CD4-positive, CD25-positive, alpha-beta regulatory T cell (primary cell): ENCODE measurements around the gene ZBTB25. TPM values are rescaled to one million over a fixed set of nuclear protein-coding genes. Genes with fewer than 3 reads are reported as not detected.

Experiments used
- ATAC-seq, 2 donors: fragments of 150-1000 bp; cut with Tn5 transposase; one replicate each; pipeline ENCODE4 v1.10.0; 2021; ENCODE audit warnings: low read depth in 2 of 2, moderate number of reproducible peaks in 2 of 2, moderate library complexity in 1 of 2
- DNase-seq, 3 donors: peaks; one replicate each; pipeline versions ENCODE4 v3.0.0 to v3.0.0-alpha.2; 2012 to 2022; ENCODE audit warnings: mixed read lengths in 1 of 3
- H3K27ac ChIP-seq: one replicate; pipeline ENCODE4 v1.7.0; 2013; ENCODE audit warnings: mild to moderate bottlenecking, low read length; ENCODE audit not compliant: insufficient read depth, poor library complexity, severe bottlenecking
- H3K27me3 ChIP-seq: one replicate; pipeline ENCODE4 v1.7.0; 2013; ENCODE audit warnings: low read length; ENCODE audit not compliant: control insufficient read depth, insufficient read depth
- H3K36me3 ChIP-seq: one replicate; pipeline ENCODE4 v1.7.0; 2013; ENCODE audit warnings: mild to moderate bottlenecking, low read length, moderate library complexity; ENCODE audit not compliant: control insufficient read depth, insufficient read depth
- H3K4me1 ChIP-seq: 2 replicates; pipeline ENCODE4 v1.7.0; 2013; ENCODE audit warnings: mild to moderate bottlenecking, low read length; ENCODE audit not compliant: insufficient read depth, control insufficient read depth, poor library complexity, severe bottlenecking
- H3K4me3 ChIP-seq: one replicate; pipeline ENCODE4 v1.7.0; 2013; ENCODE audit warnings: low read depth, mild to moderate bottlenecking, low read length, moderate library complexity
- H3K9me3 ChIP-seq, 2 experiments: 1 replicate in 1 of 2; 2 replicates in 1 of 2; pipeline ENCODE4 v1.7.0; 2013; ENCODE audit warnings: low read length in 2 of 2, mild to moderate bottlenecking in 1 of 2, moderate library complexity in 1 of 2; ENCODE audit not compliant: control insufficient read depth in 2 of 2
- H3K27ac Mint-ChIP-seq, 3 donors: one replicate each; pipeline ENCODE4 v1.8.0; 2020 to 2022; ENCODE audit warnings: mild to moderate bottlenecking in 3 of 3, mixed read lengths in 3 of 3, moderate library complexity in 2 of 3
- H3K27me3 Mint-ChIP-seq: one replicate; pipeline ENCODE4 v1.8.0; 2022; ENCODE audit warnings: mild to moderate bottlenecking, mixed read lengths
- H3K36me3 Mint-ChIP-seq: one replicate; pipeline ENCODE4 v1.8.0; 2020; ENCODE audit warnings: mixed read lengths
- H3K4me1 Mint-ChIP-seq, 4 donors: one replicate each; pipeline ENCODE4 v1.8.0; 2020 to 2022; ENCODE audit warnings: mixed read lengths in 4 of 4, mild to moderate bottlenecking in 1 of 4
- H3K4me3 Mint-ChIP-seq, 4 donors: one replicate each; pipeline ENCODE4 v1.8.0; 2020 to 2022; ENCODE audit warnings: mild to moderate bottlenecking in 4 of 4, mixed read lengths in 4 of 4, moderate library complexity in 3 of 4
- H3K9me3 Mint-ChIP-seq, 7 donors: one replicate each; pipeline ENCODE4 v1.8.0; 2020 to 2022; ENCODE audit warnings: mixed read lengths in 7 of 7, mild to moderate bottlenecking in 3 of 7, moderate library complexity in 2 of 7
- polyA plus RNA-seq, 4 donors: library from polyadenylated mRNA; unstranded; fragments of 300-500 nt; fragmentation: Illumina TruSeq; gene quantifications; one replicate each; pipeline ENCODE4 v1.2.3, GENCODE V29; 2021
- total RNA-seq: library from RNA; stranded (reverse); gene quantifications from one replicate; pipeline ENCODE4 v1.2.3, GENCODE V29; 2022

Gene ZBTB25
- total and polyA plus RNA-seq, 5 donors from 2014 or later: 34.8 to 78.0 (median 39.1) TPM

DNA sequence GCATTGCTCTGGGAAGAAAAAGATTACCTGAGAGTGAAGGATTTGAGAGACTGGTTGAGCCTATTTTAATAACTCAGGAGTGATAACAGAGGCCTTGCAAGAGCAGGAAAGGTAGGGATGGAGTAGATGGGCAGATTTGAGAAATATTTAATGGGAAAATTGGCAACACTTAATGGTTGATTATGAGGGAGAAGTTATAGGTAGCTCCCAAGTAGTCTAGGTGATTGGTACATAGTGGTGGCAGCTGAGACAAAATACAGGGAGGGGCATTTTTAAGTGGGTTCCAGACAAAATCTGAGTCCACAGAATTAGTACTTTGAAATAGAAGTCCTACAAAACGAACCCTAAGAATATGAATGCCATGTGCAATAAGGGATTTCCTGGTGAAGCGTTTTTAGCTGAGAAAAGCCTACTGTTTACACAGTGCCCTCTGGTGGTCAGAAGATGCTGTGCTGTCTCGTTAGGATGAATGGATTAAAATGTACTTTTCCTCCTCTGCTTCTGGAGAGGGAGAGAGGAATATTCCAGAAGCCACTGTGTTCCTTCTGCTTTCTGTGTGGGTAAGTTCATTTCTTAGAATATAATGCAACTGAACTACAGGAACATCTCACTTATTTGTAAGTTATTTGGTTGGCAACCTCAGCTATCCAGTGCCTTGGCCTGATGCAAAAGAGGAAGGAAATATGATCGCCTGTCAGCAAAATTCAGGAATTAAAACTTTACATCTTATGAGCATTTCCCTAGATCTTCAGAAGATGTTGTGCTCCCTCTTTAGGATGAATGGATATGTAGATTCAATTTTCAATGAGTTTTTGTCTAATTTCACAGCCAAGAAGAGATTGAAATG is 7.4 kb upstream of the ZBTB25 start:
- no peaks in the 10 kb centered on the region for H3K36me3 ChIP-seq
- H3K9me3 ChIP-seq: no peaks in the 10 kb centered on the region
- peak overlapping the region; percentile 100 for H3K27ac ChIP-seq
- H3K36me3 Mint-ChIP-seq: peaks cover 3% of the 10 kb centered on the region
- no peaks in the 10 kb centered on the region for H3K27me3 ChIP-seq
- H3K27me3 Mint-ChIP-seq: no peaks in the 10 kb centered on the region
- H3K4me3 ChIP-seq: peak overlapping the region; percentile 69
- peak overlapping the region; percentile 53 to 68 (median 62) for H3K4me3 Mint-ChIP-seq
- peaks cover 57 to 97% (median 81%) of the 10 kb centered on the region in 4 donors for H3K4me1 Mint-ChIP-seq
- DNase-seq (peak; percentile 63 to 75 (median 72)), ATAC-seq (peak; percentile 49 to 60)
- H3K4me1 ChIP-seq: peaks cover 74% of the 10 kb centered on the region
- H3K27ac Mint-ChIP-seq: peak overlapping the region; percentile 39 to 94 (median 88)
- H3K9me3 Mint-ChIP-seq: no peaks in the 10 kb centered on the region

GRCh38 chr14:64509036-64509435 is 5.4 kb upstream of the ZBTB25 start:
- H3K27me3 ChIP-seq: no peaks in the 10 kb centered on the region
- DNase-seq: no peak
- Mint-ChIP-seq H3K4me1 (peaks cover 49 to 88% (median 70%) of the 10 kb centered on the region in 4 donors), H3K9me3 (no peaks in the 10 kb centered on the region), H3K36me3 (peaks cover 3% of the 10 kb centered on the region), H3K27me3 (peaks cover 3% of the 10 kb centered on the region), H3K27ac (peak overlapping the region; percentile 83 to 94 (median 86)), H3K4me3 (peak overlapping the region; percentile 62 to 95 (median 76))
- peaks cover 73% of the 10 kb centered on the region for H3K4me1 ChIP-seq
- H3K36me3 ChIP-seq: no peaks in the 10 kb centered on the region
- H3K9me3 ChIP-seq: no peaks in the 10 kb centered on the region
- peak overlapping the region; percentile 86 for H3K4me3 ChIP-seq
- ATAC-seq: no peak
- peak overlapping the region; percentile 100 for H3K27ac ChIP-seq

- Histone ChIP-seq H3K27me3 (no peaks in the 10 kb centered on the region), H3K4me3 (peak overlapping the region; percentile 86), H3K36me3 (no peaks in the 10 kb centered on the region), H3K4me1 (peaks cover 75% of the 10 kb centered on the region), H3K27ac (peak overlapping the region; percentile 100), H3K9me3 (no peaks in the 10 kb centered on the region)
- peaks cover 8% of the 10 kb centered on the region for H3K27me3 Mint-ChIP-seq
- peaks cover 45 to 85% (median 64%) of the 10 kb centered on the region in 4 donors for H3K4me1 Mint-ChIP-seq
- H3K36me3 Mint-ChIP-seq: no peaks in the 10 kb centered on the region
- peak in 2 of 3 donors; percentile 18 to 63 for DNase-seq
- peak overlapping the region; percentile 78 to 95 (median 94) for H3K27ac Mint-ChIP-seq
- H3K9me3 Mint-ChIP-seq: peaks cover 0 to 2% (median 0%) of the 10 kb centered on the region in 7 donors
- peak overlapping the region; percentile 90 to 95 (median 95) for H3K4me3 Mint-ChIP-seq
- no peak for ATAC-seq
Observed at GRCh38 chr14:64508215-64508776, 4.7 kb upstream of the ZBTB25 start.

GRCh38 chr14:64507376-64508156 is 3.9 kb upstream of the ZBTB25 start:
- H3K4me1 ChIP-seq: peaks cover 71% of the 10 kb centered on the region
- peak overlapping the region; percentile 86 for H3K4me3 ChIP-seq
- ATAC-seq: no peak

DNA sequence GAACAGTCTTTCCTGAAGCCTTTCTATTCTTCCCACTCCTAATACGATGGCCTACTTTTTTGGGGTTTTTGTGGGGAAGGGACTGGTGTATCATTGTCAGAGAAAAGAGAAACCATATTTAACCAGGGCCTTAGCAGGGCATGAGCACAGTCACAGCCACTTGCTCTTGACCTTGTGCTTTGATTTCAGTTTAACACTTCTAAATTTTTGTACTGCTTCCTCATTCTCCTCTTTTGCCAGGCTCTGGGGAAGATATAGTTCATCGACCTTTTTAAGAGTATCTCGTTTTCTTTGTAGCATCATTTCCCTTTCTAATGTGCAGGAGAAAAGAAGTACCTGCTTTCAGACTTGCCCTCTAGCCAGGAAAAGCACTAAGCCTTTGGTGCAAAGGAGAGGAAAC is 3.1 kb upstream of the ZBTB25 start:
- H3K4me1 Mint-ChIP-seq: peaks cover 33 to 69% (median 59%) of the 10 kb centered on the region in 4 donors
- no peak for DNase-seq

More at GRCh38 chr14:64507376-64508156, 3.9 kb upstream of the ZBTB25 start:
- Mint-ChIP-seq H3K27ac (peak overlapping the region; percentile 83 to 95 (median 94)), H3K36me3 (peaks cover 3% of the 10 kb centered on the region), H3K4me1 (peaks cover 38 to 78% (median 59%) of the 10 kb centered on the region in 4 donors), H3K9me3 (peaks cover 0 to 2% (median 0%) of the 10 kb centered on the region in 7 donors), H3K4me3 (peak overlapping the region; percentile 90 to 95 (median 95)), H3K27me3 (peaks cover 8% of the 10 kb centered on the region)
- Histone ChIP-seq H3K27me3 (no peaks in the 10 kb centered on the region), H3K36me3 (no peaks in the 10 kb centered on the region), H3K9me3 (no peaks in the 10 kb centered on the region), H3K27ac (peak overlapping the region; percentile 100)
- DNase-seq: peak in 1 of 3 donors; percentile 30

DNA sequence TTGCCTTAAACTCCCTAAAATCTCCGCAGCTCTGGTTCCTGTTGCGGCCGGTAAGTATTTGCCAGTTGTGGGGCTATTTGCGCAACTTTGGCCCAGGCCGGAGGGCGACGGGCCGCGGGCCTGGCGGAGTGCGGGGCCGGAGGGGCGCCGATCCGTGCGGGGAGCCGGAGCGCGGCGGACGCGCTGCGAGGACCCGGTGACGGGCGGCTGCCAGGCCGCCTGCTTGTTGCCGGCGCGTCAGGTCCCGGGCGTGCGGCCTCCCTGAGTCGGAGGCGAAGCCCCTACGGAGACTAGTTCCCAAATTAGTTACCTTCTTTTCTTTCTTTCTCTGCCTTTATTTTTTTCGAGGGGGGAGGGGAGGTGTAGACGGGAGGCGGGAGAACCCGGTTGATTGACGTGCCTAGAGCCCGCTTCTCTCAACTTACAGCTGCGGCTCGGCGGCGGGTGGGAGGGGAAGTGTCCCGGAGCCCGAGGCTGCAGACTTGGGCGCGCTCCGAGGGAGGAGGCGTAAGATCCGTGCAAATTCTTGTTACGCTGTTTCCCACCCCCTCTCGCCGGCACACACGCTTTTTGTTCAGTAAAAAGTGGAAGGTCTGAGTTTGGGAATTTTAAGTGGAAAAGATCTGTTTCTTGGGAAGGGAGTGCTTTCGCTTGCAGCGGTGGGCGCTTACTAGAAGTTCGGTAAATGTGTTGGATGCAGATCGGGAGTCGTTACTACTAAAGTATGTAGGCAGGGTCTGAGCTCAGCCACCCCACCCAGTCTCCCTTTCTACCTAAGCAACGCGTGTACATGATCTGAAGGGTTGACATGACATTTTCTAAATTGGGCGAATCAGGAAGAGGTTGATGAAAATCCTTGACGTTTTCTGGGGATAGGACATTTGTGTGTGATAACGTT is 1.5 kb upstream of the ZBTB25 start:
- peak overlapping the region; percentile 94 for H3K4me3 ChIP-seq
- ATAC-seq (peak; percentile 11 to 17), DNase-seq (peak; percentile 76 to 91 (median 87))
- no peaks in the 10 kb centered on the region for H3K36me3 ChIP-seq
- Mint-ChIP-seq H3K4me1 (peaks cover 21 to 68% (median 48%) of the 10 kb centered on the region in 4 donors), H3K4me3 (peak overlapping the region; percentile 90 to 98 (median 96)), H3K27me3 (peaks cover 8% of the 10 kb centered on the region), H3K27ac (peak overlapping the region; percentile 94 to 100 (median 100)), H3K9me3 (peaks cover 0 to 2% (median 0%) of the 10 kb centered on the region in 7 donors), H3K36me3 (peaks cover 9% of the 10 kb centered on the region)
- H3K9me3 ChIP-seq: no peaks in the 10 kb centered on the region
- no peaks in the 10 kb centered on the region for H3K27me3 ChIP-seq
- peaks cover 72% of the 10 kb centered on the region for H3K4me1 ChIP-seq
- H3K27ac ChIP-seq: peak overlapping the region; percentile 100

More for the DNA sequence above, 3.1 kb upstream of the ZBTB25 start:
- no peak for ATAC-seq
- Histone ChIP-seq H3K36me3 (no peaks in the 10 kb centered on the region), H3K9me3 (no peaks in the 10 kb centered on the region), H3K4me1 (peaks cover 71% of the 10 kb centered on the region), H3K27ac (peak overlapping the region; percentile 100), H3K4me3 (peak overlapping the region; percentile 86), H3K27me3 (no peaks in the 10 kb centered on the region)
- Mint-ChIP-seq H3K27me3 (peaks cover 8% of the 10 kb centered on the region), H3K4me3 (peak overlapping the region; percentile 90 to 95 (median 95)), H3K27ac (peak overlapping the region; percentile 94 to 98 (median 95)), H3K36me3 (peaks cover 9% of the 10 kb centered on the region), H3K9me3 (peaks cover 0 to 2% (median 0%) of the 10 kb centered on the region in 7 donors)
